SK-N-SH (cell line): ENCODE results near the gene TRIM28. TPM values are rescaled to one million over a fixed set of nuclear protein-coding genes. Genes with fewer than 3 reads are reported as not detected.

Experiments used
- CTCF ChIA-PET: fragments of 300-600, 350-600 bp; formaldehyde crosslinking; extraction: SDS; loops from one replicate; lab custom pipeline; 2021; lab: Yijun Ruan, JAX
- POLR2A ChIA-PET: fragments of 350-600 bp; sonication (Branson Sonifier 250); formaldehyde crosslinking; extraction: SDS; loops from one replicate; lab custom pipeline; 2020; ENCODE audit warnings: antibody characterized with exemption, inconsistent platforms; lab: Yijun Ruan, JAX
- DNase-seq: peaks from one replicate; pipeline ENCODE4 v3.0.0; 2012
- H2AFZ ChIP-seq: fragments of 200-600 bp; sonication (generic); 2 replicates; pipeline ENCODE4 v1.8.1; 2016; ENCODE audit warnings: antibody characterized with exemption, mild to moderate bottlenecking, low read depth
- H3F3A ChIP-seq: fragments of 200-600 bp; sonication (generic); replicated peaks from 2 replicates; pipeline ENCODE3; 2016; ENCODE audit warnings: antibody characterized with exemption, mild to moderate bottlenecking; ENCODE audit not compliant: insufficient read depth
- H3K27ac ChIP-seq, 2 experiments: fragments of 200-500 bp in 1 of 2; fragments of 200-600 bp in 1 of 2; sonication (Bioruptor generic) in 1 of 2; sonication (generic), shearing (Covaris generic) in 1 of 2; 2 replicates each; pipeline versions ENCODE4 v1.5.1 to v1.6.1; 2014 to 2016; ENCODE audit warnings: low read depth in 2 of 2, inconsistent platforms in 1 of 2, low read length in 1 of 2, mild to moderate bottlenecking in 1 of 2, mixed read lengths in 1 of 2
- H3K27me3 ChIP-seq: fragments of 200-600 bp; sonication (generic), shearing (Covaris generic); 2 replicates; pipeline ENCODE4 v1.6.1; 2016; ENCODE audit warnings: mixed run types; ENCODE audit not compliant: insufficient read depth
- H3K36me3 ChIP-seq, 2 experiments: fragments of 200-500 bp in 1 of 2; fragments of 200-600 bp in 1 of 2; sonication (Bioruptor generic) in 1 of 2; sonication (generic) in 1 of 2; replicated peaks in 1 of 2; 2 replicates each; pipeline versions ENCODE3 to v1.5.1; 2014 to 2016; ENCODE audit warnings: low read length in 1 of 2, mild to moderate bottlenecking in 1 of 2; ENCODE audit not compliant: insufficient read depth in 2 of 2, control insufficient read depth in 1 of 2
- H3K4me1 ChIP-seq, 2 experiments: fragments of 200-500 bp in 1 of 2; fragments of 200-600 bp in 1 of 2; sonication (Bioruptor generic) in 1 of 2; sonication (generic), shearing (Covaris generic) in 1 of 2; 2 replicates each; pipeline versions ENCODE4 v1.5.1 to v1.6.1; 2014 to 2016; ENCODE audit warnings: low read depth in 1 of 2, low read length in 1 of 2, mixed run types in 1 of 2; ENCODE audit not compliant: insufficient read depth in 2 of 2, control insufficient read depth in 1 of 2
- H3K4me2 ChIP-seq: fragments of 200-600 bp; sonication (generic), shearing (Covaris generic); 2 replicates; pipeline ENCODE4 v1.6.1; 2017; ENCODE audit warnings: mixed run types
- H3K4me3 ChIP-seq, 2 experiments: fragments of 200-500 bp in 1 of 2; fragments of 200-600 bp in 1 of 2; sonication (Bioruptor generic) in 1 of 2; sonication (generic), shearing (Covaris generic) in 1 of 2; 2 replicates each; pipeline versions ENCODE4 v1.5.1 to v1.8.1; 2014 to 2016; ENCODE audit warnings: low read depth in 2 of 2, inconsistent platforms in 1 of 2, low read length in 1 of 2, mild to moderate bottlenecking in 1 of 2, mixed read lengths in 1 of 2, moderate library complexity in 1 of 2
- H3K79me2 ChIP-seq: fragments of 200-600 bp; sonication (generic); 2 replicates; pipeline ENCODE4 v1.8.1; 2017; ENCODE audit warnings: mild to moderate bottlenecking; ENCODE audit not compliant: insufficient read depth
- H3K9ac ChIP-seq: fragments of 200-600 bp; sonication (generic); 2 replicates; pipeline ENCODE4 v1.6.1; 2017; ENCODE audit warnings: mixed run types
- H3K9me2 ChIP-seq: fragments of 200-600 bp; sonication (generic); 2 replicates; pipeline ENCODE4 v1.6.1; 2017; ENCODE audit warnings: mixed run types
- H3K9me3 ChIP-seq: fragments of 200-600 bp; sonication (generic); 2 replicates; pipeline ENCODE4 v1.6.1; 2017; ENCODE audit warnings: mixed run types, mild to moderate bottlenecking, moderate library complexity
- H4K20me1 ChIP-seq: fragments of 200-600 bp; sonication (generic); 2 replicates; pipeline ENCODE4 v1.6.1; 2017; ENCODE audit warnings: mild to moderate bottlenecking, mixed run types; ENCODE audit not compliant: insufficient read depth
- ELF1 ChIP-seq: IDR thresholded peaks from 2 replicates; pipeline ENCODE4 v1.4.0; 2012
- EP300 ChIP-seq, 2 experiments: IDR thresholded peaks; 2 replicates each; pipeline versions ENCODE4 v1.4.0 to v1.6.1; 2012; ENCODE audit warnings: borderline replicate concordance in 1 of 2, low read depth in 1 of 2, low read length in 1 of 2
- EZH2phosphoT487 ChIP-seq: fragments of 200-600 bp; sonication (generic); IDR thresholded peaks from 2 replicates; pipeline ENCODE4 v1.6.1; 2017; ENCODE audit warnings: low read depth, mixed run types, mild to moderate bottlenecking, antibody characterized with exemption, moderate library complexity, borderline replicate concordance
- FOXJ3 ChIP-seq: sonication (generic); formaldehyde crosslinking; IDR thresholded peaks from 2 replicates; pipeline ENCODE4 v1.5.1; 2020; ENCODE audit warnings: mild to moderate bottlenecking, missing genetic modification reagents
- GABPA ChIP-seq: IDR thresholded peaks from 2 replicates; pipeline ENCODE4 v1.4.0; 2012; ENCODE audit warnings: low read depth, mild to moderate bottlenecking
- JUND ChIP-seq: IDR thresholded peaks from 2 replicates; pipeline ENCODE4 v1.4.0; 2012
- MXI1 ChIP-seq: IDR thresholded peaks from 2 replicates; pipeline ENCODE4 v1.6.1; 2012; ENCODE audit warnings: mild to moderate bottlenecking, low read depth, low read length, improper control_type of control experiment
- NFIC ChIP-seq: IDR thresholded peaks from 2 replicates; pipeline ENCODE4 v1.4.0; 2012; ENCODE audit warnings: borderline replicate concordance
- NRF1 ChIP-seq: IDR thresholded peaks from 2 replicates; pipeline ENCODE4 v1.6.1; 2012; ENCODE audit warnings: low read depth, mild to moderate bottlenecking, low read length
- POLR2AphosphoS5 ChIP-seq: IDR thresholded peaks from 2 replicates; pipeline ENCODE4 v1.6.1; 2012; ENCODE audit warnings: low read depth, low read length
- RAD21 ChIP-seq: IDR thresholded peaks from 2 replicates; pipeline ENCODE4 v1.6.1; 2012; ENCODE audit warnings: mild to moderate bottlenecking, low read length
- RCOR1 ChIP-seq: fragments of 150-350 bp; IDR thresholded peaks from 2 replicates; pipeline ENCODE4 v1.6.1; 2017; ENCODE audit warnings: antibody characterized with exemption, low read length
- RFX5 ChIP-seq: IDR thresholded peaks from 2 replicates; pipeline ENCODE4 v1.6.1; 2012; ENCODE audit warnings: mild to moderate bottlenecking, improper control_type of control experiment, low read length
- SIN3A ChIP-seq: IDR thresholded peaks from 2 replicates; pipeline ENCODE4 v1.6.1; 2012; ENCODE audit warnings: low read depth, mild to moderate bottlenecking, low read length, moderate library complexity, borderline replicate concordance
- SMC3 ChIP-seq: IDR thresholded peaks from 2 replicates; pipeline ENCODE4 v1.6.1; 2012; ENCODE audit warnings: low read depth, low read length, improper control_type of control experiment
- WGBS: methylation state at CpG from one replicate; pipeline ENCODE4 v1.1.6; 2017; ENCODE audit warnings: low lambda C conversion rate; 5-methylcytosine and 5-hydroxymethylcytosine counted together
- polyA plus RNA-seq, 3 experiments: library from polyadenylated mRNA; depleted of rRNA; stranded (reverse); fragments of >200 nt; gene quantifications; 2 replicates each; pipeline ENCODE4 v1.2.3, GENCODE V29; 2012
- TF ChIP-seq, protein P1 (sequence below): IDR thresholded peaks from 2 replicates; pipeline ENCODE4; 2012
- TF ChIP-seq, protein P2 (sequence below): IDR thresholded peaks from 2 replicates; pipeline ENCODE4 v1.4.0; 2012; ENCODE audit warnings: low read depth
- TF ChIP-seq, protein P3 (sequence below): IDR thresholded peaks from 2 replicates; pipeline ENCODE4 v1.4.0; 2012; ENCODE audit warnings: low read depth, borderline replicate concordance
- TF ChIP-seq, protein P4 (sequence below): fragments of 200-600 bp; sonication (generic); IDR thresholded peaks from 2 replicates; pipeline ENCODE4 v1.6.1; 2017; ENCODE audit warnings: antibody characterized with exemption, mild to moderate bottlenecking, moderate library complexity

The TRIM28 gene
- polyA plus RNA-seq, 1 of the 3 experiments (the other 2 are of a cell fraction) = 594 TPM

DNA sequence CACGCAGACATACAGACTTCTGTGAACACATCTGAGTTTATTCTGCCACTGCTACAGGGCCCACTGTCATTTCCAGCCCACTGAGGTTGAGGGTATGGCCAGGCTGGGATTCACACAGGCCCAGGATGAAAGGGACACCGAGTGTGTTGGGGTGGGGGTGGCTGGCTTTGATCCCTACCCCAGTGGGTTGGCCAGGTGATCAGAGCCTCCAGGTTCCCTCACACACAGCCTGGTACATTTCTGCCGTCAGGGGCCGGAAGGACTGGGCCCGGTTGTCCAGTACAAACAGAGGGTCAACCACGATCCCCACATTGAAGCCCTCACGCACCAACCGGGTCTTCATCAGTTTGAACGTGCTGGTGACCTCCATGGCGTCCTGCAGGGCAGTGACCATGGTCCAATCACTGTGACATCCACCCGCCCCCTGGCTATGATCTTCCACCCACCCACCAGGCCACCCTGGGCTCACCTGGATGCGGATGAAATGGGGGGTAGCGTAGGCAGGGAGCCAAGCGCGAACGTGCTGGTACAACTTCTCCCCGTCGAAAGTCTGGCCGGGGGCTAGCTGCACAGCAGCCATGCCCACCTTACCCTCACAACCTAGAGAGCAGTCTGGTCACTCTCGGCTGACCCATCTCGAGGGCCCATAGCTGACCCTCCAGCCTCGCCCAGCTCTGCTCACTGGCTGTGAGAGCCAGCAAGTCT, 45.4 kb upstream of the TRIM28 start:
- Histone ChIP-seq H3K27ac (peak overlapping the region in 1 of 2 experiments; percentile 34; a peak in 1 of 4 replicates), H3K4me2 (peak overlapping the region; percentile 84), H3K4me3 (peak overlapping the region; percentile 58 to 77), H3K9ac (peak overlapping the region; percentile 39; the same call in 1 of the 2 replicates), H2AFZ (peak overlapping the region; percentile 71)
- TF ChIP-seq SMC3 (no peak), RFX5 (no peak), NRF1 (0 out of 2 replicates have a peak, but pooled peaks have one; percentile 1)
- TF ChIP-seq, all 33 proteins: peak for 1
- DNase-seq = no peak
- ChIA-PET POLR2A (interaction anchor here (1.0 to 1.2 kb wide), 2 partner anchors 20 to 23 kb away, joined by 3 to 4 read pairs; partner anchors contain the start of gene ZNF446), CTCF (interaction anchor here (3.5 to 3.6 kb wide), 2 partner anchors 16 to 21 kb away, joined by 23 to 27 read pairs; partner anchors contain the start of gene ZBTB45)
- Histone ChIP-seq H3K4me1 (peaks cover 0 to 24% of the 10 kb centered on the region in 2 experiments; a peak in 1 of 4 replicates), H3K79me2 (no peaks in the 10 kb centered on the region; the same call in 1 of the 2 replicates), H3K9me3 (no peaks in the 10 kb centered on the region), H3K27me3 (no peaks in the 10 kb centered on the region), H3K9me2 (no peaks in the 10 kb centered on the region), H3F3A (peaks cover 3% of the 10 kb centered on the region), H3K36me3 (no peaks in the 10 kb centered on the region), H4K20me1 (no peaks in the 10 kb centered on the region)
- 41% methylated on average over 21 of the region's 22 CpGs for WGBS

DNA sequence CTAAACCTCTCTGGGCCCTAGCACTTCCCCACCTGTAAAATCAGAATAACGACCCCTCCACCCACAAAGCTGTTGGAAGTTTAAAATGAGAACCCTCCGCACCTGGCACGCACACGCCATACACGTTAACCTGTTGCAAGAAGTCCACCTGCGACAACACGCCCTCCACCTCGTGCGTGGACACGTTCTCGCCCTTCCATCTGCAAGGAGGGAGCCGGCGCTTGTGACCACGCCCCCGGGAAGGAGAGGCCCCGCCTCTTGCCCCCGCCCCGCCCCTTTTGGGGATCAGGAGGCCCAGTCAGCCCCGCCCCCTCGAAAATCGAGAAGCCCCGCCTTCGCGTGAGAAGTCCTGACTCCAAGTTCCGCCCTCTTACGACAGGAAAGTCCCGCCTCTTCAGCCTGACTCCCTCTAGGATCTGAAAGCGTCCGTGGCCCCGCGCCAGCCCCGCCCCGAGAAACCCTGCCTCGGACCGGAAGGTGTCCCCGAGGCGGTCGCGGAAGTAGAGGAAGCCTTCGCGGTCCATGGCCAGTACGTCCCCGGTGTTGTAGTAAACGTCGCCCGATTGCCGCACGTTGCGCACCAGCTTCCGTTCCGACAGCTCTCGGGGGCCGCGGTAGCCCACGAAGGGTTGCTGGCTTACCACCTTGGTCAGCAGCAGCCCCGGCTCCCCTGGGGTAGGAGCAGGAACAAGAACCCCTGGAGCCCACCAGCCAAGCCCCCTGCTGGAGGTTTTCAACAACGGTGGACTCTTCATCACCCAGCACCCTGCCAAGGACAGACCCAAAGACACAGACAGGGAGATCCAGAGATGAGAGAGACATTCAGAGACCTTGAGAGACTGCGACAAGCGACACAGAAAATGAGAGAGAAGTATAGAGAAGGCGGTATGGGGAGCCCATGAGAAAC, 44.6 kb upstream of the TRIM28 start:
- peak; percentile 99 for DNase-seq
- Histone ChIP-seq H3K4me1 (peaks cover 0 to 24% of the 10 kb centered on the region in 2 experiments; a peak in 1 of 4 replicates), H3F3A (peaks cover 3% of the 10 kb centered on the region), H3K79me2 (no peaks in the 10 kb centered on the region; the same call in 1 of the 2 replicates), H3K27ac (peak overlapping the region; percentile 70 to 74), H3K27me3 (no peaks in the 10 kb centered on the region), H2AFZ (peak overlapping the region; percentile 94), H3K36me3 (no peaks in the 10 kb centered on the region), H3K9me3 (no peaks in the 10 kb centered on the region), H3K9me2 (no peaks in the 10 kb centered on the region), H4K20me1 (no peaks in the 10 kb centered on the region), H3K4me2 (peak overlapping the region; percentile 85), H3K9ac (peak overlapping the region; percentile 70), H3K4me3 (peak overlapping the region; percentile 58 to 77)
- WGBS = 2% methylated on average over 39 of the region's 60 CpGs
- ChIA-PET POLR2A (interaction anchor here (1.0 to 1.2 kb wide), 2 partner anchors 20 to 24 kb away, joined by 3 to 4 read pairs; partner anchors contain the start of gene ZNF446), CTCF (interaction anchor here (3.5 to 3.6 kb wide), 2 partner anchors 15 to 20 kb away, joined by 23 to 27 read pairs; partner anchors contain the start of gene ZBTB45)
- TF ChIP-seq RAD21 (no peak), RCOR1 (no peak), FOXJ3 (peak; percentile 84), ELF1 (peak; percentile 94), GABPA (peak; percentile 98), POLR2AphosphoS5 (peak; percentile 79), SIN3A (peak; percentile 79; the same call in 1 of the 2 replicates), NFIC (peak; percentile 72), SMC3 (no peak), EZH2phosphoT487 (no peak), JUND (no peak), MXI1 (peak; percentile 70; the same call in 1 of the 2 replicates), EP300 (IDR thresholded peaks at IDR 0.05; ENCODE audit: borderline replicate concordance in 1 of 2, low read depth in 1 of 2, low read length in 1 of 2) (no peak), NRF1 (no peak)
- TF ChIP-seq, protein P1, sequence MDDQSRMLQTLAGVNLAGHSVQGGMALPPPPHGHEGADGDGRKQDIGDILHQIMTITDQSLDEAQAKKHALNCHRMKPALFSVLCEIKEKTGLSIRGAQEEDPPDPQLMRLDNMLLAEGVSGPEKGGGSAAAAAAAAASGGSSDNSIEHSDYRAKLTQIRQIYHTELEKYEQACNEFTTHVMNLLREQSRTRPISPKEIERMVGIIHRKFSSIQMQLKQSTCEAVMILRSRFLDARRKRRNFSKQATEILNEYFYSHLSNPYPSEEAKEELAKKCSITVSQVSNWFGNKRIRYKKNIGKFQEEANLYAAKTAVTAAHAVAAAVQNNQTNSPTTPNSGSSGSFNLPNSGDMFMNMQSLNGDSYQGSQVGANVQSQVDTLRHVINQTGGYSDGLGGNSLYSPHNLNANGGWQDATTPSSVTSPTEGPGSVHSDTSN = no peak
- TF ChIP-seq, protein P2, sequence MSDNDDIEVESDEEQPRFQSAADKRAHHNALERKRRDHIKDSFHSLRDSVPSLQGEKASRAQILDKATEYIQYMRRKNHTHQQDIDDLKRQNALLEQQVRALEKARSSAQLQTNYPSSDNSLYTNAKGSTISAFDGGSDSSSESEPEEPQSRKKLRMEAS = peak; percentile 92
- TF ChIP-seq, protein P3, sequence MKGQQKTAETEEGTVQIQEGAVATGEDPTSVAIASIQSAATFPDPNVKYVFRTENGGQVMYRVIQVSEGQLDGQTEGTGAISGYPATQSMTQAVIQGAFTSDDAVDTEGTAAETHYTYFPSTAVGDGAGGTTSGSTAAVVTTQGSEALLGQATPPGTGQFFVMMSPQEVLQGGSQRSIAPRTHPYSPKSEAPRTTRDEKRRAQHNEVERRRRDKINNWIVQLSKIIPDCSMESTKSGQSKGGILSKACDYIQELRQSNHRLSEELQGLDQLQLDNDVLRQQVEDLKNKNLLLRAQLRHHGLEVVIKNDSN = peak; percentile 21; the same call in 1 of the 2 replicates
- TF ChIP-seq, protein P4, sequence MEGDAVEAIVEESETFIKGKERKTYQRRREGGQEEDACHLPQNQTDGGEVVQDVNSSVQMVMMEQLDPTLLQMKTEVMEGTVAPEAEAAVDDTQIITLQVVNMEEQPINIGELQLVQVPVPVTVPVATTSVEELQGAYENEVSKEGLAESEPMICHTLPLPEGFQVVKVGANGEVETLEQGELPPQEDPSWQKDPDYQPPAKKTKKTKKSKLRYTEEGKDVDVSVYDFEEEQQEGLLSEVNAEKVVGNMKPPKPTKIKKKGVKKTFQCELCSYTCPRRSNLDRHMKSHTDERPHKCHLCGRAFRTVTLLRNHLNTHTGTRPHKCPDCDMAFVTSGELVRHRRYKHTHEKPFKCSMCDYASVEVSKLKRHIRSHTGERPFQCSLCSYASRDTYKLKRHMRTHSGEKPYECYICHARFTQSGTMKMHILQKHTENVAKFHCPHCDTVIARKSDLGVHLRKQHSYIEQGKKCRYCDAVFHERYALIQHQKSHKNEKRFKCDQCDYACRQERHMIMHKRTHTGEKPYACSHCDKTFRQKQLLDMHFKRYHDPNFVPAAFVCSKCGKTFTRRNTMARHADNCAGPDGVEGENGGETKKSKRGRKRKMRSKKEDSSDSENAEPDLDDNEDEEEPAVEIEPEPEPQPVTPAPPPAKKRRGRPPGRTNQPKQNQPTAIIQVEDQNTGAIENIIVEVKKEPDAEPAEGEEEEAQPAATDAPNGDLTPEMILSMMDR = peak; percentile 57
